Measurements from ENCODE around the gene CTRB2.
"Not testable (repeated sequence)": the region's sequence is repeated elsewhere in the genome, so short reads cannot be mapped to it uniquely, and the experiment has no call there.

CTRB2 gene

GRCh38 chr16:75225678-75226515, 18.9 kb upstream of the CTRB2 start:
- no peak for DNase-seq

GRCh38 chr16:75225092-75225491, 18.1 kb upstream of the CTRB2 start:
- no peak for DNase-seq

GRCh38 chr16:75224306-75225082, 17.5 kb upstream of the CTRB2 start:
- no peak for DNase-seq

- not testable (repeated sequence) for DNase-seq
These were observed 16.2 kb upstream of the CTRB2 start for GRCh38 chr16:75223129-75223528.

DNA sequence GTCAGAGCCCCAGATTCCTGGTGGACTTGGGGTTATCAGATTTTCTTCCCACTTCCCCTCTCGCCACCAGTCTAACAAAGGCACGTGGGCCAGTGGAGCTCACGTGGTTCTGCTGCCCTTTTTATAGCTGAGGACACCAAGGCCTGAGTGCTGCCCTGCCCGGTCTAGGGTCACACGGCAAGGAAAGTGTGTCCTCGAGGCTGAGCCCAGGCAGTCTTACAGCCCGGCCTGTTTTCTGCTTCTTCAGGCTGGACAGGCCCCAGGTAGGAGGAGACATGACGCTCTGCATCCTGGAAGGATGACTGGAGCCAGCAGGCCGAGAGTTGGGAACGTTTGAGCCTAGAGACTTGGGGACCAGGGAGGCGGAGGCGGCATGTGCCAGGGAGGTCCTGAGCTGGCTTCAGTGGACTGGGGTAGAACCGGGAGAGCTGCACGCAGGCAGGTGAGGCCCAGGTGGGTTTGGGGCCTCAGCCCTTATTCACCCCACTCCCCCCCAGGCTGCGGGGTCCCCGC, 15.4 kb upstream of the CTRB2 start:
- no peak for DNase-seq

DNA sequence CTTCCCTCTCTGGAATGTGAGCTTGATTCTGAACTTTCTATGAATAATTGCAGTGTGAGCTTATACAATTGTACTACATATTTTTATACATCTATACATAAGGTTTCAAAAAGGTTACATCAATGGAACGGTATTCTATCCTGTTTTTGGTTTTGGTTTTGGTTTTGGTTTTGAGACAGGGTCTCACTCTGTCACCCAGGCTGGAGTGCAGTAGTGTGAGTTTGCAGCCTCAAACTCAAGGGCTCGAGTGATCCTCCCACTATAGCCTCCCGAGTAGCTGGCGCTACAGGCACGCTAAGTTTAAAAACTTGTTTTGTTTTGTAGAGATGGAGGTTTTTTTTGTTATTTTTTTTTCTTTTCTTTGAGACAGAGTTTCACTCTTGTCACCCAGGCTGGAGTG, 12.9 kb upstream of the CTRB2 start:
- DNase-seq = no peak

DNA sequence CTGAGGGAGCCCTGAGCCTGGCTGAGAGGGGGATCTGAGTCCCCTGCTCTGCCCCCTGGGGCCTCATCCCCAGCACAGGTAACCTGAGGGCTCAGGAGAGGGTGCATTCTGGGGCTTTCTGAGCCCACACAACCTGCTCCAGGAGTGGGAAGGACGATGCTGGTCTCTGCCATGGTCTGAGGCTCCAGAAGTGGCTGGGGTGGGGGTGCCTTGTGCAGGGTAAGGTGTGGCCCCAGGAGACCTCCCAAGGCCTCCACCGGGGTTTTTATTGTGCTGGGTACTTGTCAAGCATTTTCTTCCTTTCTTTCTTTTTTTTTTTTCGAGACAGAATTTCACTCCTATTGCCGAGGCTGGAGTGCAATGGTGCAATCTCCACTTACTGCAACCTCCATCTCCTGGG, 12.1 kb upstream of the CTRB2 start:
- no peak for DNase-seq

DNA sequence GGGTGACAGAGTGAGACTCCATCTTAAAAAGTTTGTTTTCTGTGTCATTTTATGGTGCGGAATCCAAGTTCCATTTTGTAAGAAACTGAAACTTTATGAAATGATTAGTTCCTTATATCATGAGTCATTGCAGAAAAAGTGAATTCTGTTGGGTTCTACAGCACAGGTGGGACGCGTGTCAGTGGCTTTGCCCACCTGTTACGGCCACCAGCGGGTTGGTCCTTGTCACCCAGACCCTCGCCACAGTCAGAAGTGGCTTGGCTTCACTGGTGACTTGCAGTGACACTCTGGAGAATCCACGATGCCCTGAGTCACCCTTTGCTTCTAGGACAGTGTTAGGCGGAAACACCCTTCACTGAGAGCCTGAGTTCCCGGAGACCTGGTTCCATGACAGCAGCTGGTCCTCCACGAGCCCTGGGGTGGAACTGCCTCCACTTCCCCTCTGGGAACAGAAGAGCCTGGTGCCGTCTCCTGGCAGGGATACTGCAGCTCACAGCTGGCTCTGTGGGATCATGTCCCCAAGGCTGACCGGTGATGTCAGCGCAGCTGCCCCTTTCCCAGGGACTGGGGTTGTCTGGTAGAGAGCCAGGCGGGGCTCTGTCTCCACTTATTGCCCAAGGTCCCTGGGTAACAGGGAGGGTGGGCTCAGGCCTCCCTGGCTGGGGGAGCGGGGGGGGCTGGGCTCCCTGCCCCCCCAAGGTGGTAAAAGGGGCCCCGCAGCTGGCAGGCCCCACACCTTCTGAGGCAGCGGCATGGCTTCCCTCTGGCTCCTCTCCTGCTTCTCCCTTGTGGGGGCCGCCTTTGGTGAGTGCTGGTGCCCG, 11.5 kb upstream of the CTRB2 start, which contains the start of gene CTRB1:
Gene CTRB1 (plus strand): TSS at position 733 of the 821 bp plus-strand sequence. CDS start 20 bp downstream, at position 753.
- DNase-seq = no peak

GRCh38 chr16:75217389-75217851, 10.5 kb upstream of the CTRB2 start:
- no peak for DNase-seq

DNA sequence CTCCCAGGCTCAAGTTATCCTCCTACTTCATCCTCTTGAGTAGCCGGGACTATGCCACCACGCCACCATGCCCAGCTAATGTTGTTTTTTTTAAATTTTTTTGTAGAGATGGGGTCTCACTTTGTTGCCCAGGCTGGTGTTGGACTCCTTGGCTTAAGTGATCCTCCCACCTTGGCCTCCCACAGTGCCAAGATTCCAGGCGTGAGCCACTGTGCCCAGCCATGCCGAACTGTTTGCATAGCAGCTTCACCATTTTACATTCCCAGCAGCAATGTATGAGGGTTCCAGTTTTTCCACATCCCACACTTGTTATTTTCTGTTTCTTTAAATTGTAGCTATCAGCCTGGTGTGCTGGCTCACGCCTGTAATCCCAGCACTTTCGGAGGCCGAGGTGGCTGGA, 9.6 kb upstream of the CTRB2 start:
- no peak for DNase-seq

DNA sequence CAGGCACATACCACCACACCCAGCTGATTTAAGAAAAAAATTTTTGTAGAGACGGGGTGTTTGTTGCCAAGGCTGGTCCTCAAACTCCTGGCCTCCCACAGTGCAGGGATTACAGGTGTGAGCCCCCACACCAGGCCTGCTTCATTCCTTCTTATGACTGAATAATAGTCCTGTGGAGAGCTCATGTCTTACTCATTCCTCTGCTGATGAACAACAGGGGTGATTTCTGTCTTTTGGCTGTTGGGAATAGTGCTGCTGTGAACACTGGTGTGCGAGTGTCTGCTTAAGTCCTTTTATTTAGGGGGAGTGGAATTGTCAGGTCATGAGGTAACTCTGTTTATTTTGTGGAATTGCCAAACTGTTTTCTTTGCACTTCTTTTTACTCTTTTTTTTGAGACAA, 9.2 kb upstream of the CTRB2 start:
- no peak for DNase-seq

DNA sequence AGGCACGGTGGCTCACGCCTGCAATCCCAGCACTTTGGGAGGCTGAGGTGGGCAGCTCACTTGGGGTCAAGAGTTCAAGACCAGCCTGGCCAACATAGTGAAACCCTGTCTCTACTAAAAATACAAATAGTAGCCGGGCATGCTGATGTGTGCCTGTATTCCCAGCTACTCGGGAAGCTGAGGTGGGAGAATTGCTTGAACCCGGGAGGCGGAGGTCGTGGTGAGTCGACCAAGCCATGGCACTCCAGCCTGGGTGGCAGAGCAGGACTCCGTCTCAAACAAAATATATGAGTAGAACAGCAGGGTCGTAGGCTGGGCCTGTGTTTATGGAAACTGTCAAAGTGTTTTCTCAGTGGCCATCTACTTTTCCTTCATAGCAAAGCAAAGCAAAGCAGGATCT, 4.3 kb upstream of the CTRB2 start:
- DNase-seq = not testable (repeated sequence)

- no peak for DNase-seq
These were observed 3.0 kb upstream of the CTRB2 start for GRCh38 chr16:75209944-75210343.

DNA sequence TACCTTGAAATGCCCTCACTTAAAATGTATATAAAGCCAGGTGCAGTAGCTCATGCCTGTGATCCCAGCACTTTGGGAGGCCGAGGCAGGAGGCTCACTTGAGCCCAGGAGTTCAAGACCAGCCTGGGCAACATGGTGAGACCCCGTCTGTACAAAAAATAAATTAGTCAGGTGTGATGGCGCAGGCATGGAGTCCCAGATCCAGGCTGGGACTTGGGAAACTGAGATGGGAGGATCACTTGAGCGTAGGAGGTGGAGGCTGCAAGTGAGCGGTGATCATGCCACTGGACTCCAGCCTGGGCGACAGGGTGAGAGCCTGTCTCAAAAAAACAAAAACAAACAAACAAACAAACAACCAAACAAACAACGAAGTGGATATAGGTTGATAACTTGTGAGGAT, 2.6 kb upstream of the CTRB2 start:
- not testable (repeated sequence) for DNase-seq

GRCh38 chr16:75208861-75209505, 2.0 kb upstream of the CTRB2 start:
- DNase-seq = no peak

- DNase-seq = no peak
These were observed 1.4 kb upstream of the CTRB2 start for GRCh38 chr16:75208242-75208825.

DNA sequence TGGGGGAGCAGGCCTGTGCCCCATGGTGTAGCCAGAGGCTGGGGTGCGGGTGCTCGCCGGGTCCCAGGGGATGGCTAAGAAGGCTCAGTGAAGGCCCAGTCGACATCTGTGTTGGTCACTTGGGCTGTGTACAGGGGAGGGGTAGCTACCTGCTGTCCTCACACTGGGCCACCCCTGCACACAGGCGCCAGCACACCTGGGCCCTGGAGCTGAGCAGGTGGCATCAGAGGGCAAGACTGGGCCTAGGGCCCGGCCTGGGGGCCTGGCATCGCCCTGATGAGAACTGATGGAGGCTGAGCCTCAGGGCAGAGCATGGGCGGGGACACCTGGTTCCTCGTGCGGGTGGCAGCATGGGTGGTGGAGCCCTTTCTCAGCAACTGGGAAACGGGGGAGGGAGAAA, 870 bp upstream of the CTRB2 start:
- no peak for DNase-seq

- not testable (repeated sequence) for DNase-seq
These were observed 806 bp downstream of the CTRB2 start for GRCh38 chr16:75205961-75206748.

DNA sequence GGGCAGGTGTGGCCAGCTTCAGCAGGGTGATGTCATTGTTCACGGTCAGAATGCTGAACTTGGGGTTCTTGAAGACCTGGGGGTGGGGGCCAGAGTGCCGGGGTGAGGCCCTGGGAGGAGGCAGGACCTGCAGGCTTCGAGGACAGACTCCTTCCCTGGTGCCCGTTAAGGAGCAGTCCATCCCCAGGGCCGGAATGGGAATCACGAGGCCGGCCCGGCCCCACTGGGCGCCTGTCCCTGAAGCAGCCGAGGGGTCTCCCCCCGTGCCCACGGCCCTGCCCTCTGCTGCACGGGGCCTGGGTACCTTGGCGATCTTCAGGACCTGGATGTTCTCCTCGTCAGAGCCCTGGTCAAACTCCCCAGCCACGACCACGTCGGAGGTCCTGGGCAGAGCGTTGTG, 1.5 kb downstream of the CTRB2 start:
- not testable (repeated sequence) for DNase-seq

DNA sequence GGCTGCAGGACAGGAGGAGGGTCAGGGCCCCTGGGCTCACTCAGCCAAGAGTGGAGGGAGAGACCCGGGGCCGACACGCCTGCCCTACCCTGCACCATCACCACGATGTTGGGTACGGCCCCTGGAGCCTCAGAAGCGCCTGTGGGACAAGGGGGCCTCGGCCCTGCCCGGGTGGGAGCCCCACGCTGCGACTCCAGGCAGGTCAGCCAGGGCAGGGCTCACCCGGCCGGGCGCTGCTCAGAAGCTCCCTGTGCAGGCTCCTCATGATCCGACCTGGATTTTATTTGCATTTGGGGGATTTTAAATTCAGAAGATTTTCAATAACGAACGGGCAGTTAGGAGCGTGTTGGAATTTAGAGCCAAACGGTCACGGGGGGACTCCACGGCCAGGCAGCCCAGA, 2.1 kb downstream of the CTRB2 start:
- not testable (repeated sequence) for DNase-seq

DNA sequence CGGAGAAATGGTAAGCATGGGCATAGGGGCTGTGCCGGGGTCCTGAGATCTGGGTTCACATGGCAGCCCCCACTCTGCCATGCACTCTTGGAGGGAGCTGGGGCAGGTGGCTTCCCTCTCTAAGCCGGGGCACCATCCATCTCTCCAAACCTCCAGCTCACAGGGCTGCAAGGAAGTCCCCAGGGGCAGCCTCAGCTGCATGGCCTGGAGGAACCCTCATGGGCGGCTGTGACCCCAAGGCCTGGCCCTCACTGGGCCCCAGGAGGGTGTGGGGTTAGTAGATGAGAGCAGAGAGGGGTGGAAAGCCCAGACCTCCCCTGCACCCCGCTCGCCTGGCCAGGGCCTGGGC, 2.6 kb downstream of the CTRB2 start:
- DNase-seq = no peak

Measured in activated T-cell treated with anti-CD3 and anti-CD28 coated beads, Interleukin-2, amount 50 U/mL, for 1 hour (primary cell).